HG02852 (cell line): ENCODE data around the gene EIF4G1.
"Not testable (repeated sequence)": the region's sequence is repeated elsewhere in the genome, so short reads cannot be mapped to it uniquely, and the experiment has no call there.

Experiments
- ATAC-seq: cut with Tn5 transposase; IDR thresholded peaks from one replicate; pipeline ENCODE4 v1.9.1; 2021; ENCODE audit warnings: mild to moderate bottlenecking, moderate library complexity; ENCODE audit not compliant: unreplicated experiment

EIF4G1 gene

DNA sequence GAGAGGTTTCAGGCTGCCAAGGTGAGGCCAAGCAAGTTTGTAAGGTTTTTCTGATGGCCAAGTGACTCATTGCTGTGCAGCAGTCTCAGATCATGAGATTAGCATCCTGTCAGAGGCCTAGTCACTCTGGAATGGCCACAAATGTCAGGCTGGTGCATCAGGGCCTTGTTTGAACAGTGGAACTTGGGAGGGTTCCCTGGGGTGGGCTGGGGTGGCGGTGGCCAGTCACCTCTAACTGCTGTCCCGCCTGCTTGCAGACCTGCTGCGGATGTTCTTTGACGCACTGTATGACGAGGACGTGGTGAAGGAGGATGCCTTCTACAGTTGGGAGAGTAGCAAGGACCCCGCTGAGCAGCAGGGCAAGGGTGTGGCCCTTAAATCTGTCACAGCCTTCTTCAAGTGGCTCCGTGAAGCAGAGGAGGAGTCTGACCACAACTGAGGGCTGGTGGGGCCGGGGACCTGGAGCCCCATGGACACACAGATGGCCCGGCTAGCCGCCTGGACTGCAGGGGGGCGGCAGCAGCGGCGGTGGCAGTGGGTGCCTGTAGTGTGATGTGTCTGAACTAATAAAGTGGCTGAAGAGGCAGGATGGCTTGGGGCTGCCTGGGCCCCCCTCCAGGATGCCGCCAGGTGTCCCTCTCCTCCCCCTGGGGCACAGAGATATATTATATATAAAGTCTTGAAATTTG is 20.2 kb downstream of the EIF4G1 start:
- no peak for ATAC-seq

DNA sequence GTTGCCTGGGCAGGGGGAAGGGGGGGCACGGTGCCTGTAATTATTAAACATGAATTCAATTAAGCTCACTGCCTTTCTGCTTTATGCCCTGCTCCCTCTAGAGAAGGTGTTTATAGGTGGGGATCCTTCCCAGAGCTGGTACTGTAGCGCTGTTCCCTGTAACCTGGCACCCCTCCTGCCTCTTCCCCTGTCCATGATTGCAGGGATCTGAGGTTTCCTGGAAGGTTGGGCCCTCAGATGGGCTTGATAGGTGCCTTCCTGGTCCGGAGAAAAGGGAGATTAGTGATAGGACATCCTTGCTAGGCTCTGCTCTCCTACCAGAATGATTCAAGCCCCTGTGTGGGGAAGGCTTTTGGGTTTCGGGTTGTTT is 20.9 kb downstream of the EIF4G1 start:
- ATAC-seq: peak; percentile 6

- peak; percentile 78 for ATAC-seq
Measured at GRCh38 chr3:184335661-184336546, 21.5 kb downstream of the EIF4G1 start.

DNA sequence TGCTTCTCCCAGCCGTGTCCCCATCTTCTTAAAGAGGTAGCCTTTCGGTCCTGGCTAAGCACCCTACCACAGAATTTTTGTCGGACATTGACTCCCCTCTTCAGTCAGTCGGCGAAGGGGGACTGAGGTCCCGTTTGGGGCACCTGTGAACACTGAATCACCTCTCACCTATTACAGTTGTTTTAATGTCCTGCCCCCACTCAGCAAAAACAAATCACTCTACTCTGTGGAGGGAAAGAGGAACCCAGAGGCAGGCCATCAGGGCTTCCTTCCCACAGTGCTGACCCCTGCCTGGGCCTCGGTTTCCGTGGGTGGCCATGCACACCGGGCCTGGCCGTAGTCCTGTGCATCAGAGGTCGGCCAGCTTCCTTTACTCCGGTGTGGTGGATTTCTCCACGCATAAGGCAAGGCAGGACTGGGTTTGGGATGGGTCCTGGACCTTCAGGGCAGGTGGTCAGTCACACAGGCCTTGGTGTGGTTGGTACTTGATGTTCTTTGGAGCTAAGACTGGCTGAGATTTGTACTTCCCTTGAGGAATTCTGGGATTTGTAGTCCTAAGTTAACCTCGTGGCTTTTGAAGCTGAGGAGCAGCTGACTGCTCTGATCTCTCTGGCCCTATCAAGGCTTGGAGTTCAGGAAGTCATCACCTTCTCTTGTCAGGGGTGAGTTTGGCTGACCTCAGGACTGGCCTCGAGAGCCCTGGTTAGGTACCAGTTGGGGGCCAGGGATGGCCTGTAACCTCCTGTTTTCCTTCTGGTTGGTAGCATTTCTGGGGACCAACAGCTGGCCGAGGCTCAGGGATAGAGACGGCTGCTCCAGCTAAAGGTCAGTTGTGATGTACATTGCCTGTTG is 22.4 kb downstream of the EIF4G1 start:
- ATAC-seq: no peak

DNA sequence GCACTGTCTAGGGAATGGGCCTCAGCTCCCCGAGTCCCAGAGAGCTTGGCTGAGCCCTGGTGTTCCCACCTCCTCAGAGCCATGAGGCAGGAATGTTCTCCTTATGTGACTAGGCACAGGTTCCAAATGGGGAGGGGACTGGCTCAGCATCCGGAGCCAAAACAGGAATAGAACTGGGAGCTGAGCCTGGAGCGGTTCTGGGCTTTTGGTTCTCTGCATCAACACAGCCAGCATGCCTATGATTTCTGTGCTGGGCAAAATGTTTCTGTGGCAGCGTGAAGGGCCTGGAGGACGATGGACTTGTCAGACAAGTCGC is 23.0 kb downstream of the EIF4G1 start, which contains the start of gene FAM131A:
FAM131A (plus strand) TSS at position 202 of the 316 bp plus-strand sequence; CDS start at position 233, 31 bp downstream.
- ATAC-seq: no peak

GRCh38 chr3:184337981-184338380 is 23.6 kb downstream of the EIF4G1 start:
- no peak for ATAC-seq

- ATAC-seq: no peak
Measured at GRCh38 chr3:184338511-184338945, 24.1 kb downstream of the EIF4G1 start.

DNA sequence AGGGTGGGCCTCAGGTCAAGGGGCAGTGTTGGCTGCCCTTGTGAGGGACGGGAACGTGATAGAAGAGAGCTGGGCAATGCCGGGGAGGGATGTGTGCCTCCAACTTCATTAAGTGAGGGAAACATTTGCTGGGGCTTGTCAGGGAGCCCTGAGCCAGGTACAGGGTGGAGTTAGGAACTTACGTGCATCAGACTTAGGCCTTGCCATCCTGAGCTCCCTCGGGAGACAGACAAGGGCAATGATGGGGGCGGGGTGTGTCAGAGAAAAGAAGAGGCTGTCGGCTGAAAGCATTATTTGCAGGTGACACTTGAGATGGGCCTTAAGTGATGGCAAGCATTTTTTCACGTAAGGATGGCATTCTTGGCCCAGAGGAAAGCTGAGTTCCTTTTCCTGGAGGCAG is 24.6 kb downstream of the EIF4G1 start:
- ATAC-seq: no peak

GRCh38 chr3:184339451-184340135 is 25.2 kb downstream of the EIF4G1 start:
- not testable (repeated sequence) for ATAC-seq

DNA sequence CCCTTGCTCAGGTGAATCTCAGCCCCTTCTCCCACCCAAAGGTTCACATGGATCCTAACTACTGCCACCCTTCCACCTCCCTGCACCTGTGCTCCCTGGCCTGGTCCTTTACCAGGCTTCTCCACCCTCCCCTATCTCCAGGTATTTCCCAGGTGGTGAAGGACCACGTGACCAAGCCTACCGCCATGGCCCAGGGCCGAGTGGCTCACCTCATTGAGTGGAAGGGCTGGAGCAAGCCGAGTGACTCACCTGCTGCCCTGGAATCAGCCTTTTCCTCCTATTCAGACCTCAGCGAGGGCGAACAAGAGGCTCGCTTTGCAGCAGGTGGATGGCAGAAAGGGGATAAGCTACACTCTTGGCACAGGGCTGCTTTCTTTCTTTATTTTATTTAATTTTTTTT is 27.5 kb downstream of the EIF4G1 start:
- no peak for ATAC-seq

DNA sequence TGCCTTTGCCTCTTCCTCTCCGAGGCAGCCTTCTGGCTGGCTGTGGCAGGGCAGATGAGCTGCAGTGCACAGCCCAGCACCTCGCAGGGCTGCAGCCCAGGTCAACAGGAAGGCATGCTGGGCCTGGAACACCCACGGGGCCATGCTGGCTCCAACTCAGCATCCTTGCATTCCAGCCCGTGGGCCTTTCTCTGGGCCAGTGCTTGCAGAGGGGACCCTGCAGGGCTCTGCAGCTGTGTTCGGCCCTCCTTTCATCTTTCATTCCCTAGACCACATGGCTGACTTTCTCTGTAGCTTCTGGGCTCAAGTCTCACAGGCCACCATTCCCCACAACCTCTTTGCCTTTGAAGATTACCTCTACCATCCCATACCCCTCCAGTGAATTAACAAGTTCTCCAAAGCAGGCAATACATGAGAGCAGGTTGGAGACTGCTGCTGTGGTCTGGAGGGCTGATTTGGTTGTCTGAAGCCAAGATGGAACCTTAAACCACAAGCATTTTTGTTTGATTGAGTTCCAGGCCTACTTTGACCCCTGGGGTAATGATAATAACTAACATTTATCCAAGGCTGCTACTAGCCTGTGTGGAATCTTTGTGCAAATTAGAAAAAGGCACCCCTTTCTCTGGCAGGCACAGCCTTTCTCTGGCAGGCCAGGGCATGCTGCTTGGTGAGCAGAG is 28.9 kb downstream of the EIF4G1 start:
- no peak for ATAC-seq

- ATAC-seq: no peak
Measured at GRCh38 chr3:184344579-184345316, 30.3 kb downstream of the EIF4G1 start.

DNA sequence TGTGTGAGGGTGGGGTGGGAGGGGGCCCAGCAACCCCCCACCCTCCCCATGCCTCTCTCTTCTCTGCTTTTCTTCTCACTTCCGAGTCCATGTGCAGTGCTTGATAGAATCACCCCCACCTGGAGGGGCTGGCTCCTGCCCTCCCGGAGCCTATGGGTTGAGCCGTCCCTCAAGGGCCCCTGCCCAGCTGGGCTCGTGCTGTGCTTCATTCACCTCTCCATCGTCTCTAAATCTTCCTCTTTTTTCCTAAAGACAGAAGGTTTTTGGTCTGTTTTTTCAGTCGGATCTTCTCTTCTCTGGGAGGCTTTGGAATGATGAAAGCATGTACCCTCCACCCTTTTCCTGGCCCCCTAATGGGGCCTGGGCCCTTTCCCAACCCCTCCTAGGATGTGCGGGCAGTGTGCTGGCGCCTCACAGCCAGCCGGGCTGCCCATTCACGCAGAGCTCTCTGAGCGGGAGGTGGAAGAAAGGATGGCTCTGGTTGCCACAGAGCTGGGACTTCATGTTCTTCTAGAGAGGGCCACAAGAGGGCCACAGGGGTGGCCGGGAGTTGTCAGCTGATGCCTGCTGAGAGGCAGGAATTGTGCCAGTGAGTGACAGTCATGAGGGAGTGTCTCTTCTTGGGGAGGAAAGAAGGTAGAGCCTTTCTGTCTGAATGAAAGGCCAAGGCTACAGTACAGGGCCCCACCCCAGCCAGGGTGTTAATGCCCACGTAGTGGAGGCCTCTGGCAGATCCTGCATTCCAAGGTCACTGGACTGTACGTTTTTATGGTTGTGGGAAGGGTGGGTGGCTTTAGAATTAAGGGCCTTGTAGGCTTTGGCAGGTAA is 31.1 kb downstream of the EIF4G1 start:
- no peak for ATAC-seq

DNA sequence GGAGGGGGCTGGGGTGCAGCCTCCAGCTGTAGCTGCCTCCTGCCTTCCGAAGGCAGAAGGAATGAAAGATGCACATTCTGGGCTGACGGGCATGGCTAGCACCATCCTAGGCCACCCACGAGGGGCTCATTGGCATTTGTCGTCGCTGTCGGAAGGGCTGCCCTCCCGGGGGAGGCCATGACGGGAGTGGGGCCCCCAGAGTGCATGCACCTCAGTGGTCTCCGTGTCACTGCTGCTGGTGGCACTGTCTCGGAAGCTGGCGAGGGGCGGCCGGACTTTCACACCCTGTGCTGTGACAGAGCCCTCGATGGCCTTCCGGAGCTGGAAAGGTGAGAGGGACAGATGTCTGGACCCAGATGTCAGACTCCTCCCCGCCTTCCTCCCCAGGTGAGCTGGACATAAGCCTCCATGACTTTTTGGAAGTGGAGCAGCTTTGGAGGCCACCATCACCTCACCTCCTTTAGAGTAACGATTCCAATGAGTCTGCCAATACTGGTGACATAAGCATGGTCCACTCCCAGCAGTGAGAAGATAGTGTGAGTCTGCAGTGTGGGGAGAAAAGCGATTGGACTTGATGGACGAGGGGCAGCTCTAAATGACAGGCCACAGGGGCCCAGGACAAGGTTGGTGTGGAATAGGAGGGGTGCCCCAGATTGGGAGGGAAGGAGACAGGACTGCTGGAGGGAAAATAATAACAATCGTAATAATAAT is 32.2 kb downstream of the EIF4G1 start:
- no peak for ATAC-seq

GRCh38 chr3:184347321-184348056 is 33.1 kb downstream of the EIF4G1 start:
- ATAC-seq: no peak

DNA sequence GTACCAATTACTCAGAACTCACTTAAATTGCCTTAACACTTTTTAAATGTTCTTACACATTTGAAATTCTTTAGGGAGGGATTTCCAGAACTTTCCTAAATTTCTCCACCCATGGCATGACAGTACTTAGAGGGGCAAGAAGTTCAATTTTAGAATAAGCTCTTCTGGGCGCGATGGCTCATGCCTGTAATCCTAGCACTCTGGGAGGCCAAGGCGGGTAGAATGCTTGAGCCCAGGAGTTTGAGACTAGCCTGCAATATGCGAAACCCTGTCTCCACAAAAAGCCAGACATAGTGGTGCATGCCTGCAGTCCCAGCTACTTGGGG is 33.6 kb downstream of the EIF4G1 start:
- no peak for ATAC-seq
